GM19035 (cell line): ENCODE results near the gene FAM171A1.
"Not testable (repeated sequence)": the region's sequence is repeated elsewhere in the genome, so short reads cannot be mapped to it uniquely, and the experiment has no call there.

Experiments
- ATAC-seq: cut with Tn5 transposase; IDR thresholded peaks from one replicate; pipeline ENCODE4 v1.9.1; 2021; ENCODE audit not compliant: unreplicated experiment

The FAM171A1 gene

GRCh38 chr10:15345450-15345849 is 25.6 kb downstream of the FAM171A1 start:
- ATAC-seq, result no peak

DNA sequence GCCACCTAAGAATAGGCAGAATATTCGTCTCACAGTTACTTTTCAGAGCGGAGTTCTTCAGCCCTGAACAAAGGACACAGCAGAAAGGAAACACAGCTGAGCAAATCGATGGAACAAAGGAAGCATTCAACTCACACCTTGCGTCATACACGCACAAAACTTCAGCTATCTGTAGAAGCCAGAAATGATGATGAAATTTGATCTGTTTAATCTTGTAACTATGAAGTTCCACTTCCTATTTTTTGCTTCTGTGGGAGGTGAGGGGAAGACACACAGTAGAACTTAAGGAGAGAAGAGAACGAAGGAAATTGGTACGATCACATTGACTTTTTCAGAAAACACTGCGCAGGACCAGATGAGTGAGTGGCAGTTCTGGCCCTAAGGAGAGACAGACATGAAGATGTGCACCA is 26.2 kb downstream of the FAM171A1 start:
- no peak for ATAC-seq

DNA sequence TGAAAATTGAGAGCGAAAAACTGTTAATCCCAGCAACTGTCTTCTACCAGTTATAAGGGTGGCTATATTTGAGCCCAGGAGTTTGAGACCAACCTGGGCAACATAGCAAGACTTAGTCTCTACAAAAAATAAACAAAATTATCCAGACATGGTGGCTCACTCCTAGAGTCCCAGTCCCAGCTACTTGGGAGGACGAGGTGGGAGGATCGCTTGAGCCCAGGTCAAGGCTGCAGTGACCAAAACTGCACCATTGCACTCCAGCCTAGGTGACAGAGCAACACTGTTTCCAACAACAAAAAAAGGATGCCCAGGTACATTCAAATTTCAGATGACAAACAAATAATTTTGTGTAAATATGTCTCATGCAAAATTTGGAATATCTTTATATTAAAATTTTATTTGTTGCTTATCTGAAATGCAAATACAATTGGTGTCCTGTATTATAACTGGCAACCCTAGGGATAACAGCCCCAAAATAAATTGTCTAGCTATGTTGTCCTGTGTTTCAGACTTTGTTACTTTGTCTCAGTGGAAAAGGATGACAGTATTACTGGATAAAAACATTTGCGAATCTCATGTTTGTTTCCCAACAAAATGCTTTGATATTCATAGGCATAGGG is 26.7 kb downstream of the FAM171A1 start:
- ATAC-seq, result no peak

- ATAC-seq, result no peak
These were observed 28.1 kb downstream of the FAM171A1 start for GRCh38 chr10:15342970-15343369.

DNA sequence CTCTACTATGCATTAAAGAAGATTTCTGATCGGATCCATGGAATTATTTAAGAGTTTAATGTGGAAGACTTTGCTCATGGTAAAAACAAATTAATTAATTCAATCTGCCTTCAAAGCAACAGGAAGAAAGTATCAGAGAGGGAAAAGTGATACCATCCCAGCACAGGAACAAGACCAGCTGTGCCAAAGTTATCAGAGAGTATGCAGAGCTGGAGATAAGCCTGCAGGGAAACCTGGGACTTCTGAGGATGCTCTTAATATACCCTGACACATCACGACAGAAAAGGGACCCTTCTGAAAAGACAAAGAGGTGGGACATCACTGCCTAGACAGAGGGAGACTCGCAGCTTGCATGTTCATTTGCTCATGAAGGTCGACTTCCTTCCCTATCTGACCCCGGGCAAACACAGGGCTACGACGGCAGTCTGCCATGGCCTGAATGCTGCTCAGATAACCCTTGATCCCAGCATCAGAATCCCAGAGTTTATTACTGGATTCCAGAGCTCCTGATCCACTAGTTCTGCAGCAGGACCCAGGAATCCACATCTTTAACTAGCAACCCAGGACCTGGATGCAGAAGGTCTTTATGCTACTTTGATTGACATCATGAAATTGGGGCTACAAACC is 29.5 kb downstream of the FAM171A1 start:
- no peak for ATAC-seq

- no peak for ATAC-seq
These were observed 31.2 kb downstream of the FAM171A1 start for GRCh38 chr10:15339892-15340291.

GRCh38 chr10:15337441-15337923 is 33.6 kb downstream of the FAM171A1 start:
- not testable (repeated sequence) for ATAC-seq

GRCh38 chr10:15336211-15336610 is 34.9 kb downstream of the FAM171A1 start:
- ATAC-seq, result no peak

DNA sequence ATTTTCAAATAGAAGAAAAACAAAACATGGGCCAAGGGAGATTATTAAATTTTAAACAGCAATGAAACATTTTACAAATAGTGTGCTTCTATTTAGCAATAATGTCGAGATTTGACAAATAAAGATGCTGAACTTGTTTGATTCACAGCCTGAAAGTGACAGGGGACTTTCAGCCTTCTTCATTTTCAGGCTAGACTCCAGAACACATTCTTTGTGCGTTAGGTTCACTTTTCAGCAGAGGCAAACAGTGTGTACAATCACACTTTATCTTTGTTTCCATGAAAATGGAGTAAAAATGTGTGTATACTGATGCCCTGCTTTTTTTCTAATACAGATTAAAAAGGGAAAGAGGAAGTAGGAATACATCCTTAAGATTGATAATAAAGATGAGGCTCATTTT is 35.6 kb downstream of the FAM171A1 start:
- no peak for ATAC-seq

GRCh38 chr10:15334650-15335323 is 36.3 kb downstream of the FAM171A1 start:
- ATAC-seq, result no peak

- ATAC-seq, result no peak
These were observed 37.0 kb downstream of the FAM171A1 start for GRCh38 chr10:15333909-15334649.

DNA sequence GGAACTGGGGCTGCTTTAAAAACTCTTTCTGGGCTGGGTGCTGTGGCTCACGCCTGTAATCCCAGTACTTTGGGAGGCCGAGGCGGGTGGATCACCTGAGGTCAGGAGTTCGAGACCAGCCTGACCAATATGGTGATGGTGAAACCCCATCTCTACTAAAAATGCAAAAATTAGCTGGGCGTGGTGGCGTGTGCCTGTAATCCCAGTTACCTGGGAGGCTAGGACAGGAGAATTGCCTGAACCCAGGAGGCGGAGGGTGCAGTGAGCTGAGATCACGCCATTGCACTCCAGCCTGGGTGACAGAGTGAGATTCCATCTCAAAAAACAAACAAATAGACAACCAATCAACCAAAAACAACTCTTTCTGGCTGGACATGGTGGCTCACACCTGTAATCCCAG is 37.9 kb downstream of the FAM171A1 start:
- not testable (repeated sequence) for ATAC-seq

DNA sequence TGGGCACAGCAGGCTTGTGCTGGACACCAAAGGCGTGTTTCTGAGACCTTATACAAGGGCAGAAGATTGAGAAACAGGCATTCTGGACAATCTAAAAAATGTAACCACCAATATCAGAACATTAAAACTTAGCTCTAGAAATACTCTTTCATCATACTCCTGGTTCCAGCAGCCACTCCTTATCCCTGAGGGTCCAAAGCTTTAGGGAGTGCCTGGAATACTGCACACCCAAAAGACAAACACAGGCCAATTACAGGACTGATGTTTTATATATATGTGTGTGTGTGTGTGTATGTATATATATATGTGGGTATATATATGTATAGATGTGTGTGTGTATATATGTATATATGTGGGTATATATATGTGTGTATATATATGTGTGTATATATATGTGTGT is 39.6 kb downstream of the FAM171A1 start:
- ATAC-seq, result no peak

- ATAC-seq, result no peak
These were observed 41.7 kb downstream of the FAM171A1 start for GRCh38 chr10:15329437-15329836.

- no peak for ATAC-seq
These were observed 45.2 kb downstream of the FAM171A1 start for GRCh38 chr10:15325944-15326284.

- no peak for ATAC-seq
These were observed 45.7 kb downstream of the FAM171A1 start for GRCh38 chr10:15325243-15325943.

- no peak for ATAC-seq
These were observed 46.5 kb downstream of the FAM171A1 start for GRCh38 chr10:15324611-15325010.

- no peak for ATAC-seq
These were observed 47.0 kb downstream of the FAM171A1 start for GRCh38 chr10:15324113-15324512.

DNA sequence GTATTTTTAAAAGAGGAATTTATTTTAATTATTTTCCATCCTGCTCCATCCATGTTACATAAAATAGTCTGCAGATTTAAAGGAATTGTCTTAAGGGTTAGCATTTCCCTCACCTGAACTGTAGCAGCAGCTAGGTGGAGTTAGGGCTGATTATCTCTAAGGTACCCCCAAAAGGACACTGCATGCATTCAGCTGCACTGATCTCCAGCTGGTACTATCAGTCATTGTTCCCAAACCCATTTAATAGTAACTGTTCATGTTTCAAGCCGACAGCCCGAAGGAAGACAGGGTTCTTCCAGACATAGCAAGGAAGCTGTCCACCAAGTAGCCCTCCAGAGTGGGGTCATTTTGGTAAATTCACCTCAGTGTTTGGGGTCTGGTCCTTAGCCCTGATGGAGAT is 48.7 kb downstream of the FAM171A1 start:
- ATAC-seq, result no peak

GRCh38 chr10:15321431-15322341 is 49.4 kb downstream of the FAM171A1 start:
- no peak for ATAC-seq
